HCT116 (cell line): ENCODE results near the gene ATXN1L. TPM values are rescaled to one million over a fixed set of nuclear protein-coding genes. Genes with fewer than 3 reads are reported as not detected.
"Not testable (repeated sequence)": the region's sequence is repeated elsewhere in the genome, so short reads cannot be mapped to it uniquely, and the experiment has no call there.

Source experiments
- ATAC-seq: fragments of 200-7000 bp; cut with Tn5 transposase; 2 replicates; pipeline ENCODE4 v1.9.1; 2020; ENCODE audit warnings: mild to moderate bottlenecking, moderate library complexity
- BruUV-seq: library from RNA; stranded (reverse); fragments of 400-500 nt; replicated peaks from 2 replicates; lab custom pipeline; 2021; lab: Mats Ljungman, UMichigan
- CTCF ChIA-PET: fragments of 300-600 bp; sonication (Branson Sonifier 250); formaldehyde crosslinking; loops from one replicate; lab custom pipeline; 2021; ENCODE audit warnings: antibody characterized with exemption; lab: Charles Lee
- POLR2A ChIA-PET: fragments of 300-600, 350-600 bp; sonication (Branson Sonifier 250); formaldehyde crosslinking; loops from one replicate; lab custom pipeline; 2021; ENCODE audit warnings: antibody characterized with exemption; lab: Charles Lee
- RAD21 ChIA-PET, 2 experiments: fragments of 300-600 bp; sonication (Branson Sonifier 250); formaldehyde crosslinking; loops; one replicate each; lab custom pipeline; 2023; ENCODE audit warnings: low total read pairs in 2 of 2; ENCODE audit not compliant: uncharacterized antibody in 2 of 2, unreplicated experiment in 2 of 2, low non-redundant PET in 1 of 2; lab: Charles Lee
- DNase-seq: peaks from one replicate; pipeline ENCODE4 v3.0.0-alpha.2; 2010; ENCODE audit warnings: low read depth, low spot score
- H2AFZ ChIP-seq: fragments of 200-600 bp; shearing (Covaris generic), sonication (generic); 2 replicates; pipeline ENCODE4 v1.6.1; 2017; ENCODE audit warnings: low read depth, mixed run types, mixed read lengths, antibody characterized with exemption, low read length; ENCODE audit not compliant: poor library complexity, severe bottlenecking
- H3K27ac ChIP-seq: 2 replicates; pipeline ENCODE4 v1.5.1; 2012; ENCODE audit warnings: low read depth, low read length
- H3K27me3 ChIP-seq: fragments of 200-600 bp; sonication (generic); 2 replicates; pipeline ENCODE4 v1.6.1; 2016; ENCODE audit warnings: mixed run types, low read length, mixed read lengths; ENCODE audit not compliant: insufficient read depth
- H3K36me3 ChIP-seq, 2 experiments: fragments of 200-500 bp in 1 of 2; fragments of 200-600 bp in 1 of 2; sonication (Bioruptor generic) in 1 of 2; sonication (generic) in 1 of 2; 2 replicates each; pipeline versions ENCODE4 v1.5.1 to v1.6.1; 2014 to 2016; ENCODE audit warnings: low read length in 2 of 2, inconsistent platforms in 1 of 2, mixed read lengths in 1 of 2, mixed run types in 1 of 2; ENCODE audit not compliant: insufficient read depth in 2 of 2, control insufficient read depth in 1 of 2
- H3K4me1 ChIP-seq, 2 experiments: fragments of 200-600 bp in 1 of 2; sonication (generic) in 1 of 2; 2 replicates each; pipeline versions ENCODE4 v1.5.1 to v1.6.1; 2012 to 2017; ENCODE audit warnings: low read length in 2 of 2, inconsistent platforms in 1 of 2, mild to moderate bottlenecking in 1 of 2, mixed read lengths in 1 of 2, mixed run types in 1 of 2, moderate library complexity in 1 of 2; ENCODE audit not compliant: insufficient read depth in 2 of 2, control insufficient read depth in 1 of 2
- H3K4me2 ChIP-seq: fragments of 200-600 bp; sonication (generic); 2 replicates; pipeline ENCODE4 v1.6.1; 2017; ENCODE audit warnings: mixed run types, low read length, mixed read lengths
- H3K4me3 ChIP-seq, 2 experiments: fragments of 200-600 bp in 1 of 2; sonication (generic) in 1 of 2; replicated peaks in 1 of 2; 2 replicates each; pipeline ENCODE4 v1.5.1; 2011 to 2016; ENCODE audit warnings: low read length in 2 of 2, control low read depth in 1 of 2, low read depth in 1 of 2, mild to moderate bottlenecking in 1 of 2, mixed read lengths in 1 of 2, mixed run types in 1 of 2
- H3K79me2 ChIP-seq: fragments of 200-600 bp; sonication (generic); 2 replicates; pipeline ENCODE4 v1.6.1; 2017; ENCODE audit warnings: mild to moderate bottlenecking, mixed run types, low read length, moderate library complexity, mixed read lengths; ENCODE audit not compliant: insufficient read depth
- H3K9ac ChIP-seq: fragments of 200-600 bp; sonication (generic); 2 replicates; pipeline ENCODE4 v1.6.1; 2016; ENCODE audit warnings: low read length, mixed read lengths
- H3K9me2 ChIP-seq: fragments of 200-600 bp; sonication (generic), shearing (Covaris generic); 2 replicates; pipeline ENCODE4 v1.6.1; 2017; ENCODE audit warnings: mixed run types, mild to moderate bottlenecking, moderate library complexity; ENCODE audit not compliant: insufficient read depth
- H3K9me3 ChIP-seq, 2 experiments: fragments of 200-500 bp in 1 of 2; fragments of 200-600 bp in 1 of 2; sonication (Bioruptor generic) in 1 of 2; sonication (generic) in 1 of 2; 2 replicates each; pipeline ENCODE4 v1.6.1; 2014 to 2017; ENCODE audit warnings: low read length in 2 of 2, mixed read lengths in 2 of 2, inconsistent platforms in 1 of 2, low read depth in 1 of 2, mild to moderate bottlenecking in 1 of 2, mixed run types in 1 of 2, moderate library complexity in 1 of 2; ENCODE audit not compliant: control insufficient read depth in 1 of 2, insufficient read depth in 1 of 2
- H4K20me1 ChIP-seq: fragments of 200-600 bp; sonication (generic), shearing (Covaris generic); 2 replicates; pipeline ENCODE4 v1.6.1; 2017; ENCODE audit warnings: mixed run types, mild to moderate bottlenecking, moderate library complexity; ENCODE audit not compliant: insufficient read depth
- EZH2 ChIP-seq: fragments of 200-600 bp; sonication (generic); IDR thresholded peaks from 2 replicates; pipeline ENCODE4 v1.6.1; 2017; ENCODE audit warnings: antibody characterized with exemption, mixed run types
- EZH2phosphoT487 ChIP-seq: fragments of 200-600 bp; IDR thresholded peaks from 2 replicates; pipeline ENCODE4 v1.6.1; 2018; ENCODE audit warnings: antibody characterized with exemption, borderline replicate concordance
- RAD21 ChIP-seq: IDR thresholded peaks from 2 replicates; pipeline ENCODE4 v1.6.1; 2012; ENCODE audit warnings: low read depth, mild to moderate bottlenecking
- SIN3A ChIP-seq: IDR thresholded peaks from 2 replicates; pipeline ENCODE4 v1.6.1; 2012; ENCODE audit warnings: low read depth
- SP1 ChIP-seq: IDR thresholded peaks from 2 replicates; pipeline ENCODE4 v1.6.1; 2012; ENCODE audit warnings: low read depth
- SRF ChIP-seq: IDR thresholded peaks from 2 replicates; pipeline ENCODE4 v1.6.1; 2012; ENCODE audit warnings: low read depth
- TCF7L2 ChIP-seq: IDR thresholded peaks from 2 replicates; pipeline ENCODE4 v1.7.0; 2011; ENCODE audit warnings: borderline replicate concordance, inconsistent platforms; ENCODE audit not compliant: insufficient read depth, insufficient read length; ENCODE audit errors: extremely low read depth
- ZFX ChIP-seq: fragments of 450-650 bp; IDR thresholded peaks from 2 replicates; pipeline ENCODE4 v1.6.1; 2017
- ZNF274 ChIP-seq: fragments of 200-500 bp; sonication (Bioruptor generic); IDR thresholded peaks from 2 replicates; pipeline ENCODE4 v1.6.1; 2014; ENCODE audit warnings: mild to moderate bottlenecking, low read depth, low read length, inconsistent platforms
- intact Hi-C: fragments of 100-400 bp; cut with micrococcal nuclease; formaldehyde crosslinking; loops from 2 replicates; pipeline ENCODE4 v1.10.0; 2022
- total RNA-seq: library from RNA; stranded (reverse); gene quantifications from one replicate; pipeline ENCODE4 v1.2.1, GENCODE V29; 2021; ENCODE audit not compliant: unreplicated experiment
- TF ChIP-seq, protein P1 (sequence below): IDR thresholded peaks from 2 replicates; pipeline ENCODE4 v1.6.1; 2011; ENCODE audit warnings: mild to moderate bottlenecking, low read length, moderate library complexity; ENCODE audit not compliant: insufficient replicate concordance; ENCODE audit errors: extremely low read depth
- TF ChIP-seq, protein P2 (sequence below): IDR thresholded peaks from 2 replicates; pipeline ENCODE4 v1.6.1; 2012; ENCODE audit warnings: low read depth

ATXN1L gene
- total RNA-seq, 1 experiment from 2014 or later = 20.5 TPM

DNA sequence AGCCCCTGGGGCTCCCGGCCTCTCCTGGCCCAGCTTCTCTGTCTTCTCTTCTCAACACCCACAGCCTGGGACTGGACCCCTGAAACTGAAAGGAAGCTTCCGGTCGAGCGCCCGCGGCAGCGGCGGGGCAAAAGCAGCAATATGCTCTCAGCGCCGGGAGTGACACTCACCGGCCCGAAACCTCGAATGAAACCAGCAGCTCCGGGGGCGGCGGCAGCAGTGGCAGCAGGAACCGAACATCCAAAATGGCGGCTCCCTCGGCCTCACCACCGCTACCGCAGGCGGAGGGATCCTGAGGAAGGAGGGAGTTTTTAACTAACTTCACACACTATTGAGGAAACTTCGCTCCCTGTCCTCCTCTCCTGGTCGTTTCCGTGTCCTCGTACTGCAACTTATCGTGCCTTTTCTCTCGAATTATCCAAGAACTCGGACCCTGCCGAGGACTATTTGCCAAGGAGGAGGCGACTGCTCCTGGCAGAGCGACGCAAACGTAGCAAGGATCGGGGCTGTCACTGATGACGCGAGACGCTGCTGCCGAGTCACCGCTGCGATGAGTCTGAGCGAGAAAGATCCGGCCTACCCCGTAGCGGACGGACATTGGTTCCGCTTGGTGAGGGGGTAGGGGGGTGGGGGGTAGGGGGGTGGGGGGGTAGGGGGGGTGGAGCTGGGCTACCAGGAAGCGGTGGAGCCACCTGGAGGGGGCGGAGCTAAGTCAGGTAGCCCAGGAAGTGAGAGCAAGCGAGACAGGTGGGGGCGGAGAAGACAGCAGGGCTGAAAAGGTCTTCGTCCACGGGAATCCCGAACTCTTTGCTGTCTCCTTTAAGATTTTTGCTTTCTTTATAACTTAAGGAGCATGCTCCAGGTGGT, 37.0 kb upstream of the ATXN1L start, which contains the start of gene AP1G1 (continued):
- TF ChIP-seq RAD21 (no peak), SRF (peak; percentile 91), EZH2 (no peak), SP1 (peak; percentile 79), SIN3A (peak; percentile 62; the same call in 1 of the 2 replicates), ZFX (peak; percentile 70; the same call in 1 of the 2 replicates), TCF7L2 (peak; percentile 54), EZH2phosphoT487 (no peak), ZNF274 (no peak)
- TF ChIP-seq, protein P1, sequence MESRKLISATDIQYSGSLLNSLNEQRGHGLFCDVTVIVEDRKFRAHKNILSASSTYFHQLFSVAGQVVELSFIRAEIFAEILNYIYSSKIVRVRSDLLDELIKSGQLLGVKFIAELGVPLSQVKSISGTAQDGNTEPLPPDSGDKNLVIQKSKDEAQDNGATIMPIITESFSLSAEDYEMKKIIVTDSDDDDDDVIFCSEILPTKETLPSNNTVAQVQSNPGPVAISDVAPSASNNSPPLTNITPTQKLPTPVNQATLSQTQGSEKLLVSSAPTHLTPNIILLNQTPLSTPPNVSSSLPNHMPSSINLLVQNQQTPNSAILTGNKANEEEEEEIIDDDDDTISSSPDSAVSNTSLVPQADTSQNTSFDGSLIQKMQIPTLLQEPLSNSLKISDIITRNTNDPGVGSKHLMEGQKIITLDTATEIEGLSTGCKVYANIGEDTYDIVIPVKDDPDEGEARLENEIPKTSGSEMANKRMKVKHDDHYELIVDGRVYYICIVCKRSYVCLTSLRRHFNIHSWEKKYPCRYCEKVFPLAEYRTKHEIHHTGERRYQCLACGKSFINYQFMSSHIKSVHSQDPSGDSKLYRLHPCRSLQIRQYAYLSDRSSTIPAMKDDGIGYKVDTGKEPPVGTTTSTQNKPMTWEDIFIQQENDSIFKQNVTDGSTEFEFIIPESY = no peak
- TF ChIP-seq, protein P2, sequence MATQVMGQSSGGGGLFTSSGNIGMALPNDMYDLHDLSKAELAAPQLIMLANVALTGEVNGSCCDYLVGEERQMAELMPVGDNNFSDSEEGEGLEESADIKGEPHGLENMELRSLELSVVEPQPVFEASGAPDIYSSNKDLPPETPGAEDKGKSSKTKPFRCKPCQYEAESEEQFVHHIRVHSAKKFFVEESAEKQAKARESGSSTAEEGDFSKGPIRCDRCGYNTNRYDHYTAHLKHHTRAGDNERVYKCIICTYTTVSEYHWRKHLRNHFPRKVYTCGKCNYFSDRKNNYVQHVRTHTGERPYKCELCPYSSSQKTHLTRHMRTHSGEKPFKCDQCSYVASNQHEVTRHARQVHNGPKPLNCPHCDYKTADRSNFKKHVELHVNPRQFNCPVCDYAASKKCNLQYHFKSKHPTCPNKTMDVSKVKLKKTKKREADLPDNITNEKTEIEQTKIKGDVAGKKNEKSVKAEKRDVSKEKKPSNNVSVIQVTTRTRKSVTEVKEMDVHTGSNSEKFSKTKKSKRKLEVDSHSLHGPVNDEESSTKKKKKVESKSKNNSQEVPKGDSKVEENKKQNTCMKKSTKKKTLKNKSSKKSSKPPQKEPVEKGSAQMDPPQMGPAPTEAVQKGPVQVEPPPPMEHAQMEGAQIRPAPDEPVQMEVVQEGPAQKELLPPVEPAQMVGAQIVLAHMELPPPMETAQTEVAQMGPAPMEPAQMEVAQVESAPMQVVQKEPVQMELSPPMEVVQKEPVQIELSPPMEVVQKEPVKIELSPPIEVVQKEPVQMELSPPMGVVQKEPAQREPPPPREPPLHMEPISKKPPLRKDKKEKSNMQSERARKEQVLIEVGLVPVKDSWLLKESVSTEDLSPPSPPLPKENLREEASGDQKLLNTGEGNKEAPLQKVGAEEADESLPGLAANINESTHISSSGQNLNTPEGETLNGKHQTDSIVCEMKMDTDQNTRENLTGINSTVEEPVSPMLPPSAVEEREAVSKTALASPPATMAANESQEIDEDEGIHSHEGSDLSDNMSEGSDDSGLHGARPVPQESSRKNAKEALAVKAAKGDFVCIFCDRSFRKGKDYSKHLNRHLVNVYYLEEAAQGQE = no peak

DNA sequence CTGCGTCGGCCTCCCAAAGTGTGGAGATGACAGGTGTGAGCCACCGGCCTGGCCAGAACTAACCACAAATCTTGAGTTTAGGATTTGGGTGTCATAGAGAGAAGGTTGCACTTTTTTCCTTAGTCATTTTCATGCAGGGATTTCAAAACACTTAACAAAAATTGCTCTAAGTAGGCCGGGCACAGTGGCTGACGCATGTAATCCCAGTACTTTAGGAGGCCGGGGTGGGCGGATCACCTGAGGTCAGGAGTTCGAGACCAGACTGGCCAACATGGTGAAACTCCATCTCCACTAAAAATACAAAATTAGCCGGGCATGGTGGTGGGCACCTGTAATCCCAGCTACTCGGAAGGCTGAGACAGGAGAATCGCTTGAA, 35.6 kb upstream of the ATXN1L start:
- H3K27me3 ChIP-seq, intact Hi-C loops, CTCF ChIA-PET, POLR2A ChIA-PET, ATAC-seq, BruUV-seq, H3K9me3 ChIP-seq, DNase-seq, H4K20me1 ChIP-seq, H2AFZ ChIP-seq, RAD21 ChIA-PET, H3K9me2 ChIP-seq, H3K36me3 ChIP-seq: not testable (repeated sequence)
- peaks cover 36% of the 10 kb centered on the region for H3K79me2 ChIP-seq
- H3K4me3 ChIP-seq = peak overlapping the region in 1 of 2 experiments; percentile 77; a peak in 2 of 4 replicates
- H3K4me1 ChIP-seq = peaks cover 9 to 19% of the 10 kb centered on the region in 2 experiments
- H3K9ac ChIP-seq = peak overlapping the region; percentile 78; the same call in 1 of the 2 replicates
- H3K4me2 ChIP-seq = peak overlapping the region; percentile 83
- peak overlapping the region; percentile 71 for H3K27ac ChIP-seq
